MM.1S (cell line): ENCODE data around the gene RASSF1.
"Not testable (repeated sequence)": the region's sequence is repeated elsewhere in the genome, so short reads cannot be mapped to it uniquely, and the experiment has no call there.

Source experiments
- EZH2 ChIP-seq: fragments of 300-600 bp; sonication (generic); optimal IDR thresholded peaks from 2 replicates; pipeline ENCODE3; 2017; ENCODE audit warnings: low read depth, mild to moderate bottlenecking, antibody characterized with exemption, low read length, mixed read lengths
- TF ChIP-seq, protein P1 (sequence below): fragments of 300-600 bp; sonication (generic); IDR thresholded peaks from 2 replicates; pipeline ENCODE4 v1.5.1; 2016; ENCODE audit warnings: antibody characterized with exemption, low read length, mixed read lengths

DNA sequence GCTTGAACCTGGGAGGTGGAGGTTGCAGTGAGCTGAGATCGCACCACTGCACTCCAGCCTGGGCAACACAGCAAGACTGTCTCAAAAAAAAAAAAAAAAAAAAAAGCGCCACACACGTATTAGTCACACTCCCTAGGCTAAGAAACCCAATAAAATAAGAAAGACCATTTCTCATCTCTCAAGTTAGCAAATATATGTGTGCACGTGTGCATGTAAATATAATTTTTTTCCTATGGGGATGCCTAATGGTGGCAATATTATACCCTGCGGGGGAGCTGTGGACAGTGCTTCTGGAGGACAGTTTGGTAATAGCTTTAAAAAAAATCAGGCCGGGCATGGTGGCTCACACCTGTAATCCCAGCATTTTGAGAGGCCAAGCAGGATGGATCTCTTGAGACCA, 56.5 kb downstream of the RASSF1 start:
- not testable (repeated sequence) for TF ChIP-seq EZH2
- TF ChIP-seq, protein P1, sequence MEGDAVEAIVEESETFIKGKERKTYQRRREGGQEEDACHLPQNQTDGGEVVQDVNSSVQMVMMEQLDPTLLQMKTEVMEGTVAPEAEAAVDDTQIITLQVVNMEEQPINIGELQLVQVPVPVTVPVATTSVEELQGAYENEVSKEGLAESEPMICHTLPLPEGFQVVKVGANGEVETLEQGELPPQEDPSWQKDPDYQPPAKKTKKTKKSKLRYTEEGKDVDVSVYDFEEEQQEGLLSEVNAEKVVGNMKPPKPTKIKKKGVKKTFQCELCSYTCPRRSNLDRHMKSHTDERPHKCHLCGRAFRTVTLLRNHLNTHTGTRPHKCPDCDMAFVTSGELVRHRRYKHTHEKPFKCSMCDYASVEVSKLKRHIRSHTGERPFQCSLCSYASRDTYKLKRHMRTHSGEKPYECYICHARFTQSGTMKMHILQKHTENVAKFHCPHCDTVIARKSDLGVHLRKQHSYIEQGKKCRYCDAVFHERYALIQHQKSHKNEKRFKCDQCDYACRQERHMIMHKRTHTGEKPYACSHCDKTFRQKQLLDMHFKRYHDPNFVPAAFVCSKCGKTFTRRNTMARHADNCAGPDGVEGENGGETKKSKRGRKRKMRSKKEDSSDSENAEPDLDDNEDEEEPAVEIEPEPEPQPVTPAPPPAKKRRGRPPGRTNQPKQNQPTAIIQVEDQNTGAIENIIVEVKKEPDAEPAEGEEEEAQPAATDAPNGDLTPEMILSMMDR = not testable (repeated sequence)
